NCI-H1436 (cell line): ENCODE results near the gene ATAD1.
"Not testable (repeated sequence)": the region's sequence is repeated elsewhere in the genome, so short reads cannot be mapped to it uniquely, and the experiment has no call there.

ENCODE experiments used
- DNase-seq: peaks from one replicate; lab custom pipeline; 2025; lab: John Stamatoyannopoulos, UW

ATAD1 gene

GRCh38 chr10:87803328-87803727 is 14.7 kb downstream of the ATAD1 start:
- DNase-seq: no peak

DNA sequence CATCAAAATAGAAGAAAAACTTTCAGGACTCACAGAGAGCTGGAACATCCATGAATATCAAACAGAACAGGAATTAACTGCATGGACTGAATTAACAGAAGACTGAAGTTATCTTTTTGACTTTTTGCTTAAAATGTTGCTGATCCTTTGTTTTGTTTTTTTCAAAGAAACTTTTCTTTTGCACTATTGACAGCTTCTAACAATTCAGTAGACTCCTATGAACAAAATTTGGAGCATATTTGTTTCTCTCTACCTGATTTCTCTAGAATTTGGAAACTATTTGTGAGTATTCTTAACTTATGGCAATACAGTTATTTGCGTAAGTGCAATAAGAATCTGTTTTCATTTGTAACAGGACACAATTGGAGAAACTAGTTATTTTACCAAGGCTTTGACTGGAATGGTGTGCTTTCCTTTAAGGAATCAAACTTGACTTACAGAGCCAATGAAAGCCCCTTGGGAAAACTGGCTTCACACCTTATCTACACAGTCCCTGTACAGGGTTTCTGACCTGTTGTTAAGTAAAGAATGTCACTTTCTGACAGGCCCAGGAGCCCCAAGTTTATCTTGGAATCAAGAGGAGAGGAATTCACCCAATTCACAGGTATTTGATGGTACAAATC is 16.1 kb downstream of the ATAD1 start:
- not testable (repeated sequence) for DNase-seq

DNA sequence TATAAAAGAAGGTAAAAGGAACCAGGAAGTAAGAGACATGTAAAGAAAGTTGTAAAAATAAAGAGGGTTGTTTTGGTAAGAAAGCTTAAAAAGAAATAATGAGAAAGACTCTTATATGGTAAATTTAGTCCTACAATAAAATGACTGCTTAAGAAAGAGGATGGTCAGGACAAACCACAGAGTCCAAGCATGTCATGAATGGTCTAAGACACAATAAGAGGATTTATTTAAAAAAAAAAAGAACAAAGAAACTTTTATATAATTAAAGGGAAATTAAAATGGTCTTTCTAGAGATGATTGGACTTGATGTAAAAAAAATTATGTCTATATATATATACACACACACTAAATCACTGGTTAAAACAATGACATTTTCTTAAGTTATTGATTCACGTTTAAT is 18.2 kb downstream of the ATAD1 start:
- no peak for DNase-seq

- DNase-seq: no peak
Observed at GRCh38 chr10:87798082-87798481, 19.9 kb downstream of the ATAD1 start.

GRCh38 chr10:87794285-87794684 is 23.7 kb downstream of the ATAD1 start:
- no peak for DNase-seq

DNA sequence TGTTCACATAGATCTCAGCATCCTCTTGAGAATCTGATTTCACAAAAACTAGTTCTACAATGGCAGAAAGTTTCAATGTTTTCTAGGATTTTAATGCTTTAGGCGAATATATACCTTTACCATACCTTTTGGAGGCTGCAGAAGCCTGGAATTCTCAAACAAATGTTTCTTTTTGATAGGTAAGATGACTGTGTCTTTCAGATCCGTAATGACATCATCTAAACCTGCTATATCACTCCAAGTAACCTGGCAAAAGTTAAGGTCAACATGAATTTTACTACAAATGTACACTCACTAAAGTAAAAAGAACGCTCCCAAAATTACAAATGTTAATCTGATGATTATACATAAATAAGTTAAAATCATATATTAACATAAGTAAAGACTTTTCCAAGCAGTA is 27.8 kb downstream of the ATAD1 start:
- DNase-seq: no peak

DNA sequence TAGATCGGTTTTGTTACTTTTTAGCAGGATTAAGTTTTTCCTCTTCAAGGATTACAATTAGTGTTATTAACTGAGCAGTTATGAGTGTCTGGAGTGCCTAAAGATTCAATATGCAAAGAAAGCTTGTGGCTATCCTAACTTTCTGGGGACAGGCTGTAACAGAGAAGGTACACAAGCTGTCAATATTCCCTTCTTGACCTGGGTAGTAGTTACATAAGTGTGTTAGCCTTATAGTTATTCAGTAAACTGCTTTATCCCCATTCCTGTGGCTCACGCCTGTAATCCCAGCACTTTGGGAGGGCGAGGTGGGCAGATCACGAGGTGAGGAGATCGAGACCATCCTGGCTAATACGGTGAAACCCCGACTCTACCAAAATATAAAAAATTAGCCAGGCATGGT is 31.6 kb downstream of the ATAD1 start:
- no peak for DNase-seq

DNA sequence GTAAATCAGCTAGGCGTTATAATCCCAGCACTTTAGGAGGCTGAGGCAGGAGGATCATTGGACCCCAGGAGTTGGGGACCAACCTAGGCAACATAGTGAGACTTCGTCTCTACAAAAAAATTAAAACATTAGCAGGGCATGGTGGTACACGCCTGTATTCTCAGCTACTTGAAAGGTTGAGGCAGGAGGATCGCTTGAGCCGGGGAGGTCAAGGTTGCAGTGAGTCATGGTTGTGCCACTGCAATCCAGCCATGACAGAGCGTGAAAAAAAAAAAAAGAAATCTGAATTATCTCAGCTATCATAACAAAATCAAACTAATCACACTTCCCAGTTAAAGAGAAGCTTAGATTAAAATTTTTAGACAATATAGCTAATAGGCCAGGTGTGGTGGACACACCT is 35.3 kb downstream of the ATAD1 start:
- DNase-seq: no peak

- DNase-seq: no peak
Observed at GRCh38 chr10:87781545-87781944, 36.5 kb downstream of the ATAD1 start.

DNA sequence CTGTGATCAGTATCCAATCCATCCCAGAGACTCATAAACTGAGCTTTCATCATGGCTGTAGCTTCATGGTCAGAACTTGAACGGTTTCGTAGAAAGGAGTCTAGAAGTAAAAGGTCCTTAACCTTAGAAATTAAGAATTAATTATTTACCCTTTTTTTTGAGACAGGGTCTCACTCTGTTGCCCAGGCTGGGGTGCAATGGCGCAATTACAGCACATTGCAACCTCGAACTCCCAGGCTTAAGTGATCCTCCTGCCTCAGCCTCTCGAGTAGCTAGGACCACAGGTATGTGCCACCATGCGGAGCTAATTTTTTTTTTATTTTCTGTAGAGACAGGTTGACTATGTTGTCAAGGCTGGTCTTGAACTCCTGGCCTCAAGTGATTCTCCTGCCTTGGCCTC is 41.7 kb downstream of the ATAD1 start:
- no peak for DNase-seq

DNA sequence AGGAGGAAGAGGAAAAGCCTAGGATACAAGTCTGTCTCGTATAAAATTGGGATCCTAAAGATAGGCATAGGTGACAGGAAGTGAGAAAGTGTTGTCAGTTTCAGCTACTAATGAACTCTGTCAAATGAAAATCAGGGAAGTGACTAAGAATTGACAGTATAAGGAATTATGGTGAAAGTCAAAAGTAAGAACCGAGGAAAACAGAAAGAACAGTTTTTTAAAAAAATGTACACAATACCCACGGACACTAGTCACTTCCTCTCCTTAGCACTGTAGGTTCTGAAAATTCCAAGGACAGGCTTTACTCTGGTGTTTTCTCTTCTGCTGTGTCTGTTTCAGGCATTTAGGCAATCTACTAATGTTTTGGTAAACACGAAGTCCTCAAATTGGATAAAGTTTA is 42.3 kb downstream of the ATAD1 start:
- DNase-seq: no peak

- DNase-seq: no peak
Observed at GRCh38 chr10:87771871-87772500, 46.0 kb downstream of the ATAD1 start.

- no peak for DNase-seq
Observed at GRCh38 chr10:87767253-87767652, 50.8 kb downstream of the ATAD1 start.

- no peak for DNase-seq
Observed at GRCh38 chr10:87765666-87766376, 52.2 kb downstream of the ATAD1 start.

DNA sequence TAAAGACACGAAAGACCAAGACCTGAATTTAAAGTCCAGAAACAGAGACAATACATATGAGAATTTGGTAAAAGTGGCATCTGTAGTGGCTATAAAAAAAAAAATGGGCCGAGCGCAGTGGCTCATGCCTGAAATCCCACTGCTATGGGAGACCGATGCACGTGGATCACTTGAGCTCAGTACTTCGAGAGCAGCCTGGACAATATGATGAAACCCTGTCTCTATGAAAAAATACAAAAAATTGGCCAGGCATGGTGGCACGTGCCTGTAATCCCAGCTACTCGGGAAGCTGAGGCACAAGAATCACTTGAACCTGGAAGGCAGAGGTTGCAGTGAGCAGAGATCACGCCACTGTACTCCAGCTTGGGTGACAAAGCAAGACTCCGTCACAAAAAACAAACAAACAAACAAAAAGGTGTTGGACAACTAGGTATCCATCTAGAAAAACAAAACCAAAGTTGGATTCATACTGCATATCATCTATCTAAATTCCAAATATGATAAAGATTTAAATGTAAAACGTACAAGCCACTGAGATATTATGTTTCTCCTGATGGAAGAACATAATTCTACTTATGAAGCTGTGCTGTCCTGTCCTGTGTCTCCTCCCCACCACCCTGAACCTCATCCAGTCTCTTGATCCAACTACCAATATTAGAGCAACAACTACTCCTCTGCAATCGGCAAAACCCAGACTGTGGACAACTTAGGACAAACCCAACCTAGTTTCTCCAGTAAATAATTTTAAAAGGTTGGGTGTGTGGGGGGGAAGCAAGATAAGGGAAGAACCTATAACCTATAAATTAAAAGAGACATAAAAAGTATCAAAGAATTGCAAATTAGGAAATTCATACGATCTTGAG is 53.7 kb downstream of the ATAD1 start:
- DNase-seq: no peak

GRCh38 chr10:87763086-87763861 is 54.8 kb downstream of the ATAD1 start:
- DNase-seq: no peak

GRCh38 chr10:87761892-87762291 is 56.1 kb downstream of the ATAD1 start:
- no peak for DNase-seq

- DNase-seq: no peak
Observed at GRCh38 chr10:87761153-87761552, 56.9 kb downstream of the ATAD1 start.

DNA sequence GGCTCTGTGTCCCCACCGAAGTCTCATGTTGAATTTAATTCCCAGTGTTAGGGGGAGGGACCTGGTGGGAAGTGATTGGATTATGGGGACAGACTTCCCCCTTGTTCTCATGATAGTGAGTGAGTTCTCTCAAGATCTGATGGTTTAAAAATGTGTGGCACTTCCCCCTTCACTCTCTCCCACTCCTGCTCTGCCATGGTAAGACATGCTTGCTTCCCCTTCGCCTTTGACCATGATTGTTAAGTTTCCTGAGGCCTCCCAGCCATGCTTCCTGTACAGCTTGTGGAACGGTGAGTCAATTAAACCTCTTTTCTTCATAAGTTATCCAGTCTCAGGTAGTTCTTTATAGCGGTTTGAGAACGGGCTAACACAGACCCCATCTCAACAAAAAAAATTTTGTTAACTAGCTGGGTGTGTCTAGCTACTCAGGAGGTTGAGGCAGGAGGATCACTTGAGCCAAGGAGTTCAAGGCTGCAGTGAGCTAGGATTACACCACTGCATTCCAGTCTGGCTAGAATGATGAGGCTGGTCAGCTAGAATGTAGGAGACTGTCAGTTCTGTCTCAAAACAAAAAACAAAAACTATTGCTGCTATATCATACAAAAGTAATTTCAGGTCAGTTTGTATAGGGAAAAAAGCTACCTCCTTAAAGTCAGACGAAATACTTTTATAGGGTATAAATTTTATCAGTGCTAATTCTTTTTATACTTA is 57.7 kb downstream of the ATAD1 start:
- no peak for DNase-seq

- no peak for DNase-seq
Observed at GRCh38 chr10:87759551-87759950, 58.5 kb downstream of the ATAD1 start.

DNA sequence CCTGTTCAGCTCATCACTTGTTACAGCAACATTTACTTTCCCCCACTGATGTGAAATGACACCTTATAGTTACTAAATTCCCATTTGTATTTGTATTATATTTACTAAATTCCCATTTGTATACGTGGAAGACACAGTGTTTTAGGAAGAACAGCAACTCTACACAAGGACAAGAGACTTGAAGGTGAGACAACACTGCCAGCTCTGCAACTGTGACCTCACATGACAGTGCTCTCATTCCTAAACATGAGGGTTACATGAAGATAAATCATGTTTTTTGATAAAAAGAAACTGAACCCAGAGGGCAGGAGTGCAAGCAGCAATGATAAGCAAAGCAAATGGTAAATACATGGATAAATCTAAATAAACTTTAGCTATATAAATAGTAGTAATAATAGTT is 60.3 kb downstream of the ATAD1 start:
- no peak for DNase-seq
